Measurements from ENCODE around the gene NTM.

The NTM gene

GRCh38 chr11:132346558-132347148 lies 976.2 kb downstream of the NTM start:
- no peak for DNase-seq
- Histone ChIP-seq H3K27me3 (no peaks in the 10 kb centered on the region), H3K4me3 (ENCODE audit: low read depth, low read length) (no peak overlapping the region), H3K4me1 (no peaks in the 10 kb centered on the region), H3K9me3 (no peaks in the 10 kb centered on the region), H3K36me3 (no peaks in the 10 kb centered on the region)
- TF ChIP-seq CTCF (IDR thresholded peaks at IDR 0.05; ENCODE audit: low read depth, low read length) = no peak

GRCh38 chr11:132347156-132348090 lies 977.0 kb downstream of the NTM start:
- DNase-seq = no peak
- no peak for TF ChIP-seq CTCF (IDR thresholded peaks at IDR 0.05; ENCODE audit: low read depth, low read length)
- H3K4me1 ChIP-seq = no peaks in the 10 kb centered on the region
- H3K4me3 ChIP-seq (ENCODE audit: low read depth, low read length) = no peak overlapping the region
- no peaks in the 10 kb centered on the region for H3K27me3 ChIP-seq
- no peaks in the 10 kb centered on the region for H3K36me3 ChIP-seq
- no peaks in the 10 kb centered on the region for H3K9me3 ChIP-seq

- Histone ChIP-seq H3K36me3 (no peaks in the 10 kb centered on the region), H3K4me3 (ENCODE audit: low read depth, low read length) (no peak overlapping the region), H3K27me3 (no peaks in the 10 kb centered on the region), H3K4me1 (no peaks in the 10 kb centered on the region), H3K9me3 (no peaks in the 10 kb centered on the region)
- TF ChIP-seq CTCF (IDR thresholded peaks at IDR 0.05; ENCODE audit: low read depth, low read length) = no peak
- DNase-seq = no peak
These were observed 979.7 kb downstream of the NTM start for GRCh38 chr11:132349811-132350733.

- Histone ChIP-seq H3K9me3 (no peaks in the 10 kb centered on the region), H3K4me3 (ENCODE audit: low read depth, low read length) (no peak overlapping the region), H3K36me3 (no peaks in the 10 kb centered on the region), H3K27me3 (no peaks in the 10 kb centered on the region), H3K4me1 (no peaks in the 10 kb centered on the region)
- no peak for TF ChIP-seq CTCF (IDR thresholded peaks at IDR 0.05; ENCODE audit: low read depth, low read length)
- DNase-seq = no peak
These were observed 980.6 kb downstream of the NTM start for GRCh38 chr11:132351050-132351449.

GRCh38 chr11:132352497-132352896 lies 982.1 kb downstream of the NTM start:
- no peaks in the 10 kb centered on the region for H3K9me3 ChIP-seq
- no peaks in the 10 kb centered on the region for H3K4me1 ChIP-seq
- DNase-seq = no peak
- H3K36me3 ChIP-seq = no peaks in the 10 kb centered on the region
- H3K27me3 ChIP-seq = no peaks in the 10 kb centered on the region
- no peak overlapping the region for H3K4me3 ChIP-seq (ENCODE audit: low read depth, low read length)
- TF ChIP-seq CTCF (IDR thresholded peaks at IDR 0.05; ENCODE audit: low read depth, low read length) = no peak

All from BE2C (cell line).